Measurements from ENCODE around the gene PRKN.

DNA sequence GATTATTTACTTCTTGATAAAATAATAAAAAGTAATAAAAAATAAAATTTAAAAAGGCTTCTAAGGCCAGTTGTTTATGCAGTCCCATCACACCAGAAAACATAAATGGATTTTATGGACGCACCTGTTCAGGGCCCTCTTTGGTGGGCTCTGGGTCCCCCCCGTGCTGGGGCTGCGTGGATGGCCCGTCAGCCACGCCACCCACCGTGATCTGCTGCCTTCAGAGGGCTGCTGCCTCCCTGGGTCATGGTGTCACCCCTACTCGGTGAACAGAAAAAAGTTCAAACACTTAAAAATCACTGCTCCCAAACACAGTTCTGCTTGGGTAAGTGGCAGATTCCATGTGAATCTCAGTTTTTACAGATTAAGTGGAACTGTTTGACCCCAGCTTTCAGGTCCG, 1006.1 kb downstream of the PRKN start:
- no peak for TF ChIP-seq POLR2A (IDR thresholded peaks at IDR 0.05)
- TF ChIP-seq, protein P1, sequence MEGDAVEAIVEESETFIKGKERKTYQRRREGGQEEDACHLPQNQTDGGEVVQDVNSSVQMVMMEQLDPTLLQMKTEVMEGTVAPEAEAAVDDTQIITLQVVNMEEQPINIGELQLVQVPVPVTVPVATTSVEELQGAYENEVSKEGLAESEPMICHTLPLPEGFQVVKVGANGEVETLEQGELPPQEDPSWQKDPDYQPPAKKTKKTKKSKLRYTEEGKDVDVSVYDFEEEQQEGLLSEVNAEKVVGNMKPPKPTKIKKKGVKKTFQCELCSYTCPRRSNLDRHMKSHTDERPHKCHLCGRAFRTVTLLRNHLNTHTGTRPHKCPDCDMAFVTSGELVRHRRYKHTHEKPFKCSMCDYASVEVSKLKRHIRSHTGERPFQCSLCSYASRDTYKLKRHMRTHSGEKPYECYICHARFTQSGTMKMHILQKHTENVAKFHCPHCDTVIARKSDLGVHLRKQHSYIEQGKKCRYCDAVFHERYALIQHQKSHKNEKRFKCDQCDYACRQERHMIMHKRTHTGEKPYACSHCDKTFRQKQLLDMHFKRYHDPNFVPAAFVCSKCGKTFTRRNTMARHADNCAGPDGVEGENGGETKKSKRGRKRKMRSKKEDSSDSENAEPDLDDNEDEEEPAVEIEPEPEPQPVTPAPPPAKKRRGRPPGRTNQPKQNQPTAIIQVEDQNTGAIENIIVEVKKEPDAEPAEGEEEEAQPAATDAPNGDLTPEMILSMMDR (IDR thresholded peaks at IDR 0.05) = no peak
